Gastroesophageal sphincter (tissue), 4 donors: ENCODE measurements around the gene DOCK7. TPM values are rescaled to one million over a fixed set of nuclear protein-coding genes. Genes with fewer than 3 reads are reported as not detected.
A peak's percentile ranks its signal among the peaks of the same experiment; 100 is the strongest.

Source experiments
- ATAC-seq: fragments of 150-250 bp; one replicate; pipeline ENCODE4 v1.9.1; 2016; ENCODE audit warnings: mild to moderate bottlenecking, moderate library complexity
- H3K27ac ChIP-seq, 4 donors: fragments of 200-600 bp; sonication (generic) in 3 of 4; 1 replicate in 3 of 4; 2 replicates in 1 of 4; pipeline ENCODE4 v1.5.1; 2016 to 2019
- H3K27me3 ChIP-seq: fragments of 200-600 bp; sonication (generic); one replicate; pipeline ENCODE4 v1.5.1; 2019
- H3K36me3 ChIP-seq, 2 donors: fragments of 200-600 bp; sonication (generic); one replicate each; pipeline ENCODE4 v1.5.1; 2019; ENCODE audit warnings: control low read depth in 1 of 2
- H3K4me1 ChIP-seq, 3 donors: fragments of 200-600 bp; sonication (generic); 1 replicate in 2 of 3; 2 replicates in 1 of 3; pipeline ENCODE4 v1.5.1; 2016 to 2019; ENCODE audit warnings: control low read depth in 2 of 3
- H3K4me3 ChIP-seq, 2 donors: fragments of 200-600 bp; sonication (generic); one replicate each; pipeline ENCODE4 v1.5.1; 2019; ENCODE audit warnings: mild to moderate bottlenecking in 1 of 2, moderate library complexity in 1 of 2
- H3K9me3 ChIP-seq, 3 donors: fragments of 200-600 bp; sonication (generic); one replicate each; pipeline ENCODE4 v1.5.1; 2017 to 2019; ENCODE audit warnings: control low read depth in 2 of 3
- CTCF ChIP-seq, 4 experiments: fragments of 200-600 bp in 2 of 4; fragments of 450-650 bp in 2 of 4; sonication (generic) in 1 of 4; IDR thresholded peaks; one replicate each; pipeline ENCODE4 v1.5.1; 2017 to 2019; ENCODE audit warnings: antibody characterized with exemption in 4 of 4, mild to moderate bottlenecking in 2 of 4, moderate library complexity in 2 of 4
- EP300 ChIP-seq: sonication (generic); formaldehyde crosslinking; IDR thresholded peaks from one replicate; pipeline ENCODE4 v1.6.1; 2017; ENCODE audit warnings: antibody characterized with exemption, mild to moderate bottlenecking
- POLR2A ChIP-seq, 2 donors: fragments of 450-650 bp; IDR thresholded peaks; one replicate each; pipeline ENCODE4 v1.6.1; 2017; ENCODE audit warnings: antibody characterized with exemption in 2 of 2, mild to moderate bottlenecking in 2 of 2, moderate library complexity in 1 of 2
- POLR2AphosphoS5 ChIP-seq: sonication (generic); formaldehyde crosslinking; IDR thresholded peaks from one replicate; pipeline ENCODE4 v1.6.1; 2017; ENCODE audit warnings: antibody characterized with exemption
- WGBS, 2 donors: methylation state at CpG; one replicate each; pipeline ENCODE4 v1.1.5; 2018; ENCODE audit warnings: low coverage in 1 of 2; 5-methylcytosine and 5-hydroxymethylcytosine counted together
- total RNA-seq, 4 donors: library from RNA; depleted of rRNA; stranded (reverse); fragments of >200 nt; gene quantifications; one replicate each; pipeline ENCODE4 v1.1.0, GENCODE V29; 2016

DOCK7 gene
- total RNA-seq, 4 donors from 2014 or later = 30.2 to 50.7 (median 36.2) TPM

- WGBS, 2 donors = 87 to 88% methylated on average over 2 of the region's 2 CpGs
- ATAC-seq = no peak
- TF ChIP-seq EP300 (no peak), POLR2A (IDR thresholded peaks at IDR 0.05) (no peak), POLR2AphosphoS5 (no peak), CTCF (IDR thresholded peaks at IDR 0.05) (no peak)
- Histone ChIP-seq H3K27ac (no peak overlapping the region), H3K27me3 (no peaks in the 10 kb centered on the region), H3K4me3 (no peak overlapping the region), H3K36me3 (peaks cover 0 to 38% of the 10 kb centered on the region in 2 donors), H3K4me1 (no peaks in the 10 kb centered on the region), H3K9me3 (peaks cover 0 to 4% (median 0%) of the 10 kb centered on the region in 3 donors)
Observed at GRCh38 chr1:62516600-62516999, 171.6 kb downstream of the DOCK7 start.

- Histone ChIP-seq H3K36me3 (peaks cover 0 to 40% of the 10 kb centered on the region in 2 donors), H3K4me1 (no peaks in the 10 kb centered on the region), H3K27ac (no peak overlapping the region), H3K4me3 (no peak overlapping the region), H3K27me3 (no peaks in the 10 kb centered on the region), H3K9me3 (peaks cover 0 to 4% (median 0%) of the 10 kb centered on the region in 3 donors)
- no peak for TF ChIP-seq CTCF (IDR thresholded peaks at IDR 0.05)
- no peak for TF ChIP-seq POLR2A (IDR thresholded peaks at IDR 0.05)
- TF ChIP-seq POLR2AphosphoS5 = no peak
- no peak for TF ChIP-seq EP300
- ATAC-seq = no peak
- WGBS, 2 donors = 82% methylated on average over 3 of the region's 3 CpGs
Observed at GRCh38 chr1:62514746-62515423, 173.3 kb downstream of the DOCK7 start.

GRCh38 chr1:62513013-62513412, 175.2 kb downstream of the DOCK7 start:
- Histone ChIP-seq H3K27ac (no peak overlapping the region), H3K4me1 (no peaks in the 10 kb centered on the region), H3K9me3 (no peaks in the 10 kb centered on the region), H3K27me3 (no peaks in the 10 kb centered on the region), H3K36me3 (peaks cover 0 to 39% of the 10 kb centered on the region in 2 donors), H3K4me3 (no peak overlapping the region)
- 72 to 81% methylated on average over 4 of the region's 4 CpGs for WGBS, 2 donors
- no peak for ATAC-seq
- no peak for TF ChIP-seq POLR2AphosphoS5
- no peak for TF ChIP-seq CTCF (IDR thresholded peaks at IDR 0.05)
- TF ChIP-seq POLR2A (IDR thresholded peaks at IDR 0.05) = no peak
- TF ChIP-seq EP300 = no peak

GRCh38 chr1:62509028-62509427, 179.2 kb downstream of the DOCK7 start:
- 88 to 100% methylated on average over 1 of the region's 1 CpG for WGBS, 2 donors
- H3K27me3 ChIP-seq = no peaks in the 10 kb centered on the region
- H3K36me3 ChIP-seq = peaks cover 0 to 68% of the 10 kb centered on the region in 2 donors
- H3K4me3 ChIP-seq = no peak overlapping the region
- H3K9me3 ChIP-seq = no peaks in the 10 kb centered on the region
- TF ChIP-seq POLR2AphosphoS5 (no peak), CTCF (IDR thresholded peaks at IDR 0.05) (no peak)
- H3K4me1 ChIP-seq = no peaks in the 10 kb centered on the region
- no peak for ATAC-seq
- H3K27ac ChIP-seq = no peak overlapping the region

- H3K27ac ChIP-seq = no peak overlapping the region
- no peak for TF ChIP-seq EP300
- TF ChIP-seq CTCF (IDR thresholded peaks at IDR 0.05) = peak; percentile 23 to 66 (median 47)
- peaks cover 0 to 70% of the 10 kb centered on the region in 2 donors for H3K36me3 ChIP-seq
- no peak overlapping the region for H3K4me3 ChIP-seq
- no peaks in the 10 kb centered on the region for H3K9me3 ChIP-seq
- ATAC-seq = no peak
- no peaks in the 10 kb centered on the region for H3K4me1 ChIP-seq
- 73 to 86% methylated on average over 1 of the region's 1 CpG for WGBS, 2 donors
- no peaks in the 10 kb centered on the region for H3K27me3 ChIP-seq
Observed at GRCh38 chr1:62508187-62508758, 179.9 kb downstream of the DOCK7 start.
